ENCODE results near the gene STARD8. TPM values are rescaled to one million over a fixed set of nuclear protein-coding genes. Genes with fewer than 3 reads are reported as not detected.

STARD8 gene
- total RNA-seq, 2 donors from 2014 or later, result 1.6 to 2.3 TPM

GRCh38 chrX:68717196-68717595 is 69.7 kb downstream of the STARD8 start:
- Histone ChIP-seq H3K9me3 (no peaks in the 10 kb centered on the region), H3K27me3 (no peaks in the 10 kb centered on the region), H3K4me3 (no peak overlapping the region), H3K9ac (ENCODE audit: low read depth in 2 of 2, low read length in 2 of 2) (no peak overlapping the region), H3K27ac (no peak overlapping the region), H3K4me1 (no peaks in the 10 kb centered on the region), H3K36me3 (no peaks in the 10 kb centered on the region)
- no peak for DNase-seq
- intact Hi-C loops (cut with DNase I), result no loop called here
- no peak for TF ChIP-seq CTCF (IDR thresholded peaks at IDR 0.05)

GRCh38 chrX:68717663-68718442 is 70.4 kb downstream of the STARD8 start:
- H3K9me3 ChIP-seq, result no peaks in the 10 kb centered on the region
- intact Hi-C loops (cut with DNase I), result no loop called here
- H3K9ac ChIP-seq (ENCODE audit: low read depth in 2 of 2, low read length in 2 of 2), result no peak overlapping the region
- H3K4me3 ChIP-seq, result no peak overlapping the region
- no peak for DNase-seq
- H3K27me3 ChIP-seq, result no peaks in the 10 kb centered on the region
- H3K36me3 ChIP-seq, result no peaks in the 10 kb centered on the region
- no peak overlapping the region for H3K27ac ChIP-seq
- H3K4me1 ChIP-seq, result no peaks in the 10 kb centered on the region
- TF ChIP-seq CTCF (IDR thresholded peaks at IDR 0.05), result no peak

- Histone ChIP-seq H3K36me3 (no peaks in the 10 kb centered on the region), H3K27ac (no peak overlapping the region), H3K4me1 (no peaks in the 10 kb centered on the region), H3K4me3 (no peak overlapping the region), H3K9me3 (no peaks in the 10 kb centered on the region), H3K27me3 (no peaks in the 10 kb centered on the region), H3K9ac (ENCODE audit: low read depth in 2 of 2, low read length in 2 of 2) (no peak overlapping the region)
- intact Hi-C loops (cut with DNase I), result no loop called here
- DNase-seq, result no peak
- no peak for TF ChIP-seq CTCF (IDR thresholded peaks at IDR 0.05)
These were observed 71.0 kb downstream of the STARD8 start for GRCh38 chrX:68718443-68718820.

- no peaks in the 10 kb centered on the region for H3K36me3 ChIP-seq
- no peak for TF ChIP-seq CTCF (IDR thresholded peaks at IDR 0.05)
- no peak overlapping the region for H3K4me3 ChIP-seq
- no peak for DNase-seq
- H3K27me3 ChIP-seq, result no peaks in the 10 kb centered on the region
- intact Hi-C loops (cut with DNase I), result no loop called here
- H3K4me1 ChIP-seq, result no peaks in the 10 kb centered on the region
- H3K27ac ChIP-seq, result no peak overlapping the region
- H3K9me3 ChIP-seq, result no peaks in the 10 kb centered on the region
- H3K9ac ChIP-seq (ENCODE audit: low read depth in 2 of 2, low read length in 2 of 2), result no peak overlapping the region
These were observed 71.9 kb downstream of the STARD8 start for GRCh38 chrX:68719181-68719903.

GRCh38 chrX:68719904-68720614 is 72.6 kb downstream of the STARD8 start:
- intact Hi-C loops (cut with DNase I), result no loop called here
- Histone ChIP-seq H3K9me3 (no peaks in the 10 kb centered on the region), H3K4me1 (no peaks in the 10 kb centered on the region), H3K4me3 (no peak overlapping the region), H3K27me3 (no peaks in the 10 kb centered on the region), H3K36me3 (no peaks in the 10 kb centered on the region), H3K9ac (ENCODE audit: low read depth in 2 of 2, low read length in 2 of 2) (no peak overlapping the region), H3K27ac (no peak overlapping the region)
- no peak for TF ChIP-seq CTCF (IDR thresholded peaks at IDR 0.05)
- no peak for DNase-seq
